Left ventricle myocardium inferior (tissue), 1 donor: ENCODE results near the gene NOXA1. TPM values are rescaled to one million over a fixed set of nuclear protein-coding genes. Genes with fewer than 3 reads are reported as not detected.
"Not testable (repeated sequence)": the region's sequence is repeated elsewhere in the genome, so short reads cannot be mapped to it uniquely, and the experiment has no call there.

ENCODE experiments used
- DNase-seq: peaks from one replicate; pipeline ENCODE4 v3.0.0-alpha.2; 2020
- H3K27ac ChIP-seq: fragments of 200-600 bp; replicated peaks from 2 replicates; pipeline ENCODE4 v1.8.0; 2021
- H3K27me3 ChIP-seq: fragments of 200-600 bp; 2 replicates; pipeline ENCODE4 v1.8.0; 2021; ENCODE audit warnings: low read depth
- H3K36me3 ChIP-seq: fragments of 200-600 bp; 2 replicates; pipeline ENCODE4 v1.8.0; 2021
- H3K4me1 ChIP-seq: fragments of 200-600 bp; 2 replicates; pipeline ENCODE4 v1.8.0; 2021
- H3K4me3 ChIP-seq: fragments of 200-600 bp; 2 replicates; pipeline ENCODE4 v1.8.0; 2021; ENCODE audit warnings: mild to moderate bottlenecking, moderate library complexity
- H3K9me3 ChIP-seq: fragments of 200-600 bp; replicated peaks from 2 replicates; pipeline ENCODE4 v1.8.0; 2021
- CTCF ChIP-seq: fragments of 200-600 bp; IDR thresholded peaks from 2 replicates; pipeline ENCODE4 v1.8.0; 2021; ENCODE audit warnings: antibody characterized with exemption, mild to moderate bottlenecking, borderline replicate concordance
- intact Hi-C: fragments of 100-400 bp; cut with micrococcal nuclease; formaldehyde crosslinking; loops from one replicate; pipeline ENCODE4 v1.11.0; 2022
- total RNA-seq: library from RNA; stranded (reverse); fragmentation: NEBNext Ultra II Directional; extraction: Animal tissue kit (Norgen Biotek cat#: 25700); gene quantifications from one replicate; pipeline ENCODE4 v1.2.1, GENCODE V29; 2021
- donor health status: DM: no; HTN: yes; CAD: no; lungs with severe emphysema.

The NOXA1 gene
- total RNA-seq, 1 donor from 2014 or later = 2.0 TPM

- no peaks in the 10 kb centered on the region for H3K27me3 ChIP-seq
- intact Hi-C loops = no loop called here
- DNase-seq = no peak
- no peaks in the 10 kb centered on the region for H3K9me3 ChIP-seq
- no peak overlapping the region for H3K27ac ChIP-seq
- H3K4me3 ChIP-seq = no peak overlapping the region
- TF ChIP-seq CTCF = no peak
- H3K36me3 ChIP-seq = no peaks in the 10 kb centered on the region
- H3K4me1 ChIP-seq = peaks cover 14% of the 10 kb centered on the region
Measured at GRCh38 chr9:137383081-137383783, 40.0 kb upstream of the NOXA1 start.

- Histone ChIP-seq H3K27me3 (no peaks in the 10 kb centered on the region), H3K4me1 (peaks cover 22% of the 10 kb centered on the region), H3K27ac (no peak overlapping the region), H3K9me3 (no peaks in the 10 kb centered on the region), H3K4me3 (no peak overlapping the region), H3K36me3 (no peaks in the 10 kb centered on the region)
- intact Hi-C loops = no loop called here
- DNase-seq = no peak
- TF ChIP-seq CTCF = no peak
Measured at GRCh38 chr9:137383784-137384756, 39.1 kb upstream of the NOXA1 start.

GRCh38 chr9:137385061-137385655 is 38.0 kb upstream of the NOXA1 start:
- intact Hi-C loops = no loop called here
- H3K4me3 ChIP-seq = no peak overlapping the region
- no peaks in the 10 kb centered on the region for H3K27me3 ChIP-seq
- H3K27ac ChIP-seq = no peak overlapping the region
- H3K36me3 ChIP-seq = no peaks in the 10 kb centered on the region
- no peaks in the 10 kb centered on the region for H3K9me3 ChIP-seq
- TF ChIP-seq CTCF = no peak
- peak; percentile 4 for DNase-seq
- H3K4me1 ChIP-seq = peaks cover 25% of the 10 kb centered on the region

GRCh38 chr9:137386507-137387113 is 36.6 kb upstream of the NOXA1 start:
- Histone ChIP-seq H3K4me1 (peaks cover 35% of the 10 kb centered on the region), H3K27ac (peak overlapping the region; percentile 93), H3K4me3 (peak overlapping the region; percentile 33)
- H3K27me3 ChIP-seq, intact Hi-C loops, H3K36me3 ChIP-seq, H3K9me3 ChIP-seq, DNase-seq: not testable (repeated sequence)

- Histone ChIP-seq H3K4me1 (peaks cover 35% of the 10 kb centered on the region), H3K36me3 (no peaks in the 10 kb centered on the region), H3K4me3 (peak overlapping the region; percentile 33), H3K9me3 (no peaks in the 10 kb centered on the region), H3K27ac (peak overlapping the region; percentile 93), H3K27me3 (no peaks in the 10 kb centered on the region)
- intact Hi-C loops = no loop called here
- DNase-seq = no peak
- no peak for TF ChIP-seq CTCF
Measured at GRCh38 chr9:137387114-137387890, 35.9 kb upstream of the NOXA1 start.
